Mesothelial cell of epicardium (in vitro differentiated cells): ENCODE data around the gene FAM193B. TPM values are rescaled to one million over a fixed set of nuclear protein-coding genes. Genes with fewer than 3 reads are reported as not detected.

ENCODE experiments used
- DNase-seq, 2 experiments: peaks; one replicate each; pipeline ENCODE4 v3.0.0; 2021; ENCODE audit warnings: low spot score in 2 of 2; ENCODE audit not compliant: unreplicated experiment in 2 of 2
- H3K27ac Mint-ChIP-seq: 2 replicates; pipeline ENCODE4 v1.8.0; 2021; ENCODE audit warnings: mixed read lengths
- H3K27me3 Mint-ChIP-seq: 2 replicates; pipeline ENCODE4 v1.8.0; 2021; ENCODE audit warnings: low read depth, mixed read lengths
- H3K36me3 Mint-ChIP-seq: 2 replicates; pipeline ENCODE4 v1.8.0; 2021; ENCODE audit warnings: mixed read lengths
- H3K4me1 Mint-ChIP-seq: 2 replicates; pipeline ENCODE4 v1.8.0; 2021; ENCODE audit warnings: mixed read lengths
- H3K4me3 Mint-ChIP-seq: 2 replicates; pipeline ENCODE4 v1.8.0; 2021; ENCODE audit warnings: mild to moderate bottlenecking, moderate library complexity, mixed read lengths
- H3K9me3 Mint-ChIP-seq: 2 replicates; pipeline ENCODE4 v1.8.0; 2021; ENCODE audit warnings: mixed read lengths
- total RNA-seq: library from RNA; stranded (reverse); gene quantifications from 3 replicates; pipeline ENCODE4 v1.2.1, GENCODE V29; 2021
- TF ChIP-seq, protein P1 (sequence below): fragments of 200-600 bp; sonication (generic); IDR thresholded peaks from one replicate; pipeline ENCODE4 v1.5.0; 2021; ENCODE audit warnings: antibody characterized with exemption; ENCODE audit not compliant: unreplicated experiment

The FAM193B gene
- total RNA-seq, 1 donor from 2014 or later, result 128 TPM

DNA sequence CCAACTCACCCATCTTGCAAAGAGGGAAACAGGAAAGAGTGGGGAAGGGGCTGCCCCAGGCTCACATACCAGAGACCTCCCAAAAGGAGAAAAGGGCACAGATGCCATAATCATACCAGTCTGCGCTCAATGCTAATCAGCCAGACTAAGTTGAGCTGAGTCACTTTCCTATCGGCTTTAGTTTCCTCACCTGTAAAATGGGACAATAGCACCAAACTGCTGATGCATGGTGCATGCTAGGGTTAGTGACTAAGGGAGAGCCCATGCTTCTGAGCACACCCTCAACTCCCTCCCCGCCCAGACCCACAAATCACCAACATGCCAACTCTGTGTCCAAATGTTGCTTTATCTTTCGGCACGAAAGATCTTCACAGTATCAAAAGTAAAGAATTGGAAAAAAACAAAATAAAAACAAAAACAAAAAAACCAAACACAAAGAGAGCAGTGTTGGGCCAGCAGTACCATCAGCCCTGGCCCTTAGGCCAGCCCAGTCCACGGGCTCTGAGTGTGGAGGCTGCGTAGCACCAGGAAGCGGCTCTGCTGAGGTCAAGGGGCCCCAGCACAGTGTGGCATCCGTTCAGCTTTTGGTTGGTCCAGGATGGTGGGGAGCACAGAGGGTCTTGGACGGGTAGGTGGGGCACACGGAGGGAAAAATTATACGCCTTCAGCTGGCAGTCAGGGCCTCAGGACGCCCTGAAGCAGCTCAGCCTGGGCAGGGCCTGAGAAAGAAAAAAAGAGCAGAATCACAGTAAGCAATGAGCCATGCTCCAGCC, 34.7 kb downstream of the FAM193B start:
- TF ChIP-seq, protein P1, sequence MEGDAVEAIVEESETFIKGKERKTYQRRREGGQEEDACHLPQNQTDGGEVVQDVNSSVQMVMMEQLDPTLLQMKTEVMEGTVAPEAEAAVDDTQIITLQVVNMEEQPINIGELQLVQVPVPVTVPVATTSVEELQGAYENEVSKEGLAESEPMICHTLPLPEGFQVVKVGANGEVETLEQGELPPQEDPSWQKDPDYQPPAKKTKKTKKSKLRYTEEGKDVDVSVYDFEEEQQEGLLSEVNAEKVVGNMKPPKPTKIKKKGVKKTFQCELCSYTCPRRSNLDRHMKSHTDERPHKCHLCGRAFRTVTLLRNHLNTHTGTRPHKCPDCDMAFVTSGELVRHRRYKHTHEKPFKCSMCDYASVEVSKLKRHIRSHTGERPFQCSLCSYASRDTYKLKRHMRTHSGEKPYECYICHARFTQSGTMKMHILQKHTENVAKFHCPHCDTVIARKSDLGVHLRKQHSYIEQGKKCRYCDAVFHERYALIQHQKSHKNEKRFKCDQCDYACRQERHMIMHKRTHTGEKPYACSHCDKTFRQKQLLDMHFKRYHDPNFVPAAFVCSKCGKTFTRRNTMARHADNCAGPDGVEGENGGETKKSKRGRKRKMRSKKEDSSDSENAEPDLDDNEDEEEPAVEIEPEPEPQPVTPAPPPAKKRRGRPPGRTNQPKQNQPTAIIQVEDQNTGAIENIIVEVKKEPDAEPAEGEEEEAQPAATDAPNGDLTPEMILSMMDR, result no peak
- peaks cover 12% of the 10 kb centered on the region for H3K36me3 Mint-ChIP-seq
- no peak overlapping the region for H3K27ac Mint-ChIP-seq
- peaks cover 22% of the 10 kb centered on the region for H3K4me1 Mint-ChIP-seq
- H3K9me3 Mint-ChIP-seq, result no peaks in the 10 kb centered on the region
- H3K27me3 Mint-ChIP-seq, result no peaks in the 10 kb centered on the region
- no peak overlapping the region for H3K4me3 Mint-ChIP-seq
- no peak for DNase-seq

DNA sequence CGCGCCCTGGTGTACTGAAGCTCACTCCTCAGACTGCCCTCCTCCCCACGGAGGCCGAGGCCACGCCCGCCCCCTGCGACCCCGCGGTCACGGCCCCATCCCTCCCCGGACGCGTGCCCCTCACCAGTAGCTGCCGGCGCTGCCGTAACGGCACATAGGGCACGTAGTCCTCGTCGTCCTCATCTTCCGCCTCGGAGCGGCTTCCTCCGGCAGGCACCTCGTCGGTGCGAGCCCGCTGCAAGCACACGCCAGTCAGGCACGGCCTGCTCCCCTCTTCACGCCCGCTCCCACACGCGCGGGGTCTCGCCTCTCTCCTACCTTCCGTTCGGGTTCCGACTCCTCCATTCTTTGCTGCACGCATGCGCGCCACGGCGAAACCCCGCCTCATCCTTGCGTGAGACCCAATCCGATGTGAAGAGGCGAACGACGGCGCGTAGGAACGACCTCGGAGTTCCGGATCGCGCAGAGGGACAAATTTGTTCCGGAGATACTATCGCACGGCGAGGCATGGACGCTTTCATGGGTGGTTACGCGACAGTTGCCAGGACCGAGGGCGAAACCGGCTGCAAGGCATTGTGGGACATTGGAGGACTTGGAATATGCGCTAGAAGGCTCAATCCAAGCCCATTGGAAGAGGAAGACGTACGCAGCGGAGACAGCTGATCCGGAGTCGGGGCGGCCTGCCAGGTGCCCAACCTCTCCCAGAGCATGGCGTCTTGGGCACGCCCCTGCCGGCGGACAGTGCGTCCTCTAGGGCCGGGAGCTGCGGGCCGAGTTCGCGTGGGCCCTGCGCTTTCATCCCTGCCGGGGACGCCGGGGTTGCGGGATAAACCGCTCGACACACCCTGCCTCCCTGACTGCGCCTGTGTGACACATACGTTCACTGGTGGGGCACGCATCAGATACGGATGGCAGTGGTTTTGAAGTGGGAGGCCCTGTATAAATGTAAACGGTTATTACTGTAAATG, 37.5 kb downstream of the FAM193B start, which contains the start of gene DDX41:
Gene DDX41, minus strand, starts transcription at position 361 of the 968 bp plus-strand sequence. Its CDS starts 16 bp downstream, at position 345.
- TF ChIP-seq, protein P1, result no peak
- H3K36me3 Mint-ChIP-seq, result peaks cover 17% of the 10 kb centered on the region
- no peaks in the 10 kb centered on the region for H3K27me3 Mint-ChIP-seq
- H3K27ac Mint-ChIP-seq, result peak within 1 kb of the TSS; percentile 95
- no peaks in the 10 kb centered on the region for H3K9me3 Mint-ChIP-seq
- DNase-seq, result peak; percentile 88 to 95
- peaks cover 22% of the 10 kb centered on the region for H3K4me1 Mint-ChIP-seq
- peak within 1 kb of the TSS; percentile 87 for H3K4me3 Mint-ChIP-seq

DNA sequence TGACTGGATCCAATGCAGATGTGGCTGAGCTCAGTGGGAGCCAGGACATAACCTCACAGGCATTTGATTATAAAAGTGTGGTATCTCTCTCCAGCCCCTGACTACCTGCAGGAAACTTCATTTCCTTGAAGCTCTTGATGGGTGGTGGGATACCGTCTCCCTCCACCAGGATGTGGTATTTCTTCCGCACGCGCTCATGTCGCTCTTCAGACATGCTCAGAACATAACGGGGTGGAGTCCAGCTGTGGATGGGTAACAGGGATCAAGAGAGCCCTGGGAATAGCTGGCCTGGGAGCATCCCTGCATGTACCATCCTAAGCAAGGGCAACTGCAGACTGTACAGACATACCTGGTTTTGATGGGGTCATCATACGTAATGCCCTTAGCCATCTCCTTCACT, 38.8 kb downstream of the FAM193B start:
- H3K4me1 Mint-ChIP-seq, result peaks cover 22% of the 10 kb centered on the region
- H3K27me3 Mint-ChIP-seq, result no peaks in the 10 kb centered on the region
- TF ChIP-seq, protein P1, result no peak
- peaks cover 18% of the 10 kb centered on the region for H3K36me3 Mint-ChIP-seq
- H3K27ac Mint-ChIP-seq, result peak overlapping the region; percentile 14
- DNase-seq, result no peak
- peak overlapping the region; percentile 87 for H3K4me3 Mint-ChIP-seq
- H3K9me3 Mint-ChIP-seq, result no peaks in the 10 kb centered on the region

DNA sequence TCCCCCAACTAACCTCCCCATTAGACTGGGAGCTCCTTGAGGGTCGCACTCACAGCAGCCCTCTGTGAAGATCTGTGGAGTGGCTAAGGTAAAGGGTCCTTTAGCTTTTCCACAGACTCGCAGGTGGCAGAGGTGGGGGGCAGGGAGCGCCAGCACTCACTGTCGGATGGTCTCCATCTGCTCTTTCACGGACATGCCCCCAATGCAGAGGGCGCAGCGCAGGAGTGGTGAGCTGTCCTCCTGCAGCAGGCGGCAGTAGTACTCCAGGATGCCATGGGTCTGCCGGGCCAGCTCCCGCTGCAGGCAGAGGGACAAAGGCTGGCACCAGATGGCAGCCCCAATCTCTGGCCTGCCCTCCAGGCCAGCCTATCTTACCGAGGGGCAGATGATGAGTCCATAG, 39.8 kb downstream of the FAM193B start:
- no peak for DNase-seq
- Mint-ChIP-seq H3K9me3 (no peaks in the 10 kb centered on the region), H3K27ac (no peak overlapping the region), H3K4me1 (peaks cover 22% of the 10 kb centered on the region), H3K4me3 (peak overlapping the region; percentile 87), H3K27me3 (no peaks in the 10 kb centered on the region), H3K36me3 (peaks cover 12% of the 10 kb centered on the region)
- TF ChIP-seq, protein P1, result no peak

DNA sequence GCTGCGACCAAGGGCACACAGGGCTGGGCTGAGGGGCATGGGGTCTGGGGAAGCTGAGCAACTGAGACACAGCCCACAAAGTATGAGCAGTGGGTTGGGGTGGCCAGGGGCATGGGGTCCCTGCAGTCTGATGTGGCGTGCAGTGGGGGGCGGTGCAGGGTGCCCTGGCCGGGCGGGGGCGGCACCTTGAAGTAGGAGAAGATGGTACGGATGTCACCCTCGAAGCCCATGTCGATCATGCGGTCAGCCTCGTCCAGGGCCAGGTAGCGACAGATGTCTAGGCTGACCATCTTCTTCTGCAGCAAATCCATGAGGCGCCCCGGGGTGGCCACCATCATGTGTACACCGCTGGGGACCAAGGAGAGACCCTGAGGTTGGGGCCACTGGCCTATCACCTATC, 40.9 kb downstream of the FAM193B start:
- H3K27me3 Mint-ChIP-seq, result no peaks in the 10 kb centered on the region
- peaks cover 11% of the 10 kb centered on the region for H3K36me3 Mint-ChIP-seq
- no peaks in the 10 kb centered on the region for H3K9me3 Mint-ChIP-seq
- no peak for DNase-seq
- no peak overlapping the region for H3K4me3 Mint-ChIP-seq
- H3K4me1 Mint-ChIP-seq, result peaks cover 22% of the 10 kb centered on the region
- no peak overlapping the region for H3K27ac Mint-ChIP-seq
- TF ChIP-seq, protein P1, result no peak
